Memory B cell (primary cell): Measurements from ENCODE around the gene ZACN.

ENCODE experiments used
- ATAC-seq: fragments of 150-1000 bp; cut with Tn5 transposase; 2 replicates; pipeline ENCODE4 v1.10.0; 2021; ENCODE audit warnings: low read depth, mild to moderate bottlenecking, moderate library complexity
- DNase-seq, 2 donors: peaks; one replicate each; pipeline ENCODE4 v3.0.0; 2022; ENCODE audit warnings: low spot score in 2 of 2
- H3K27ac Mint-ChIP-seq: one replicate; pipeline ENCODE4 v1.8.0; 2022; ENCODE audit warnings: mild to moderate bottlenecking, moderate library complexity, mixed read lengths
- H3K27me3 Mint-ChIP-seq: one replicate; pipeline ENCODE4 v1.8.0; 2022; ENCODE audit warnings: mixed read lengths
- H3K36me3 Mint-ChIP-seq: one replicate; pipeline ENCODE4 v1.8.0; 2022; ENCODE audit warnings: mild to moderate bottlenecking, mixed read lengths
- H3K4me1 Mint-ChIP-seq: one replicate; pipeline ENCODE4 v1.8.0; 2022; ENCODE audit warnings: mixed read lengths
- H3K4me3 Mint-ChIP-seq: one replicate; pipeline ENCODE4 v1.8.0; 2022; ENCODE audit warnings: mild to moderate bottlenecking, moderate library complexity, mixed read lengths
- H3K9me3 Mint-ChIP-seq: one replicate; pipeline ENCODE4 v1.8.0; 2022; ENCODE audit warnings: mixed read lengths

Gene ZACN

DNA sequence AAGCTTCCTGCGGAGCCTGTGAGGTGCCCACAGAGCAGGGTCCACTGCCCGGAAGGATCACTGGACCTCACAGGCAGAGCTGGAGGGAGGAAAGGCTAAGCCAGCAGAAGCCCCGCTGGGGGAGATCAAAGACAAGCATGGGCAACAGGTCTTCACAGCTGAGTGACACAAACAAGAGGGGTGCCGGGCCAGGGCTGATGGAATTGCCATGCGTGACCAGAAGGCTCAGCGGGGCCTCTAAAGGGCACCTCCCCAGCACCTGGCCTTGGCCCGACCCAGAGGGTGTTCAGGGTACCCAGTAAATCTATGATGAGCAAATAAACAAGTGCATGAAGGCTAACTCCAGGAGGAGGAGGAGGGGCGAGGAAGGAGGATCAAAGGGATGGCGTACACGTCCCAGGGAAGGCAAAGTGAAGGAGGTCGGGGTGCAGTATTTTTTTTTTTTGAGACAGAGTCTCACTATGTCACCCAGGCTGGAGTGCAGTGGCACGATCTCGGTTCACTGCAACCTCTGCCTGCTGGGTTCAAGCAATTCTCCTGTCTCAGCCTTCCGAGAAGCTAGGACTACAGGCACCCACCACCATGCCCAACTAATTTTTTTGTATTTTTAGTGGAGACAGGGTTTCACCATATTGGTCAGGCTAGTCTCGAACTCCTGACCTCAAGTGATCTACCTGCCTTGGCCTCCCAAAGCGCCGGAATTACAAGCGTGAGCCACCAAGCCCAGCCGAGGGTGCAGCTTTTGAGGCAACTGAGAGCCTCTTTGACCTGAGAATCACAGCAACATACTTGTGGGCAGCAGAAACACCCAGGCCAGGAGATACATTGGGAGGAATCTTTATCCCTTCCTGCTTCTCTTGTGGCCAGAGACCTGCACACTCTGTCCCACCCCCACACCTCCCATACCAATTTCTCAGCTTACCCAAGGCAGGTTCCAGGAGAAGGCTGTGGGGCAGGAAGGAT is 40.7 kb downstream of the ZACN start:
- Mint-ChIP-seq H3K4me3 (no peak overlapping the region), H3K9me3 (no peaks in the 10 kb centered on the region), H3K27ac (no peak overlapping the region), H3K27me3 (peaks cover 2% of the 10 kb centered on the region), H3K36me3 (no peaks in the 10 kb centered on the region), H3K4me1 (peaks cover 14% of the 10 kb centered on the region)
- ATAC-seq (no peak), DNase-seq (no peak)

DNA sequence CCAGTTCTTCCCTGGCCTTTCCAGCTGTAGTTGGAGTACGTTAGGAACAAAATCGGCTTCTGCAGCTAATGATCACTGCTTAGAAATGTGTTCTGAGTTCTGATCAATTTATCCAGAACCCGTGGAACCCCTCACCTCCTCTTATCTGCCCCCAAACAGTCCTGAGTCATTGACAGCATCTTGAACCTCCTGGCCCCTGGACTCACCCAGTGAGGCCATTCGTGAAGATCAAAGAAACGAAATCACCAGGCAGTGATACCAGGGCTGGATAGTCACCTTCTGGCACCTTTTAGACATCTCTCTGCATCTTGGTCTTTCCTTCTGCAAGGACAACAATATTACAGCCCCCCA is 41.7 kb downstream of the ZACN start:
- ATAC-seq (no peak), DNase-seq (no peak)
- no peak overlapping the region for H3K27ac Mint-ChIP-seq
- H3K27me3 Mint-ChIP-seq, result peaks cover 2% of the 10 kb centered on the region
- peaks cover 14% of the 10 kb centered on the region for H3K4me1 Mint-ChIP-seq
- no peaks in the 10 kb centered on the region for H3K36me3 Mint-ChIP-seq
- no peak overlapping the region for H3K4me3 Mint-ChIP-seq
- no peaks in the 10 kb centered on the region for H3K9me3 Mint-ChIP-seq

DNA sequence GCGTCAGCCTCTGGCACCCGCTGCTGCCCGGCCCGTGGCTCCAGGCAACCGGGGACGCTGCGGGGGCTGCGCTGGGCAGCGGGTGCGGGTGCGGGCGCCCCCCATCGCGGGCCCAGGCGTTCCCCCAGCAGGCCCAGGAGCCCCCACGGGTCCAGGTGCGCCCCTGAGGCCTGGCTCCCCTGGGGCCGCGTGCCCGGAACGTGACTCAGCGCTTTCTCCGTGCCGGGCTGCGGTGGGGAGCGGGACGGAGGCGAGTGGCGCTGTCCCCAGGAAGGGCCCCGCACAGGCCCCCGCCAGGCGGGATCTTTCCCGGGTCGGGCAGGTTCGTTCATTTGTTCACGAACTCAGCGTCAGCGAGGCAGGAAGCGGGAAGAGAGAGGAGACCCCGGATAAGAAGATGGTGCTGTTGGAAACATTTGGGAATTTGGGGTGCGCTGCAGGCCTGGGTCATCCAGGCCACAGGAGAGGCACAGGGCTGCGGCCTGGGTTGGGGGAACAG is 43.0 kb downstream of the ZACN start:
- Mint-ChIP-seq H3K4me1 (peaks cover 14% of the 10 kb centered on the region), H3K27me3 (peaks cover 2% of the 10 kb centered on the region), H3K9me3 (no peaks in the 10 kb centered on the region), H3K27ac (peak overlapping the region; percentile 74), H3K36me3 (no peaks in the 10 kb centered on the region), H3K4me3 (no peak overlapping the region)
- peak; percentile 15 for ATAC-seq
- peak in 1 of 2 donors; percentile 43 for DNase-seq

DNA sequence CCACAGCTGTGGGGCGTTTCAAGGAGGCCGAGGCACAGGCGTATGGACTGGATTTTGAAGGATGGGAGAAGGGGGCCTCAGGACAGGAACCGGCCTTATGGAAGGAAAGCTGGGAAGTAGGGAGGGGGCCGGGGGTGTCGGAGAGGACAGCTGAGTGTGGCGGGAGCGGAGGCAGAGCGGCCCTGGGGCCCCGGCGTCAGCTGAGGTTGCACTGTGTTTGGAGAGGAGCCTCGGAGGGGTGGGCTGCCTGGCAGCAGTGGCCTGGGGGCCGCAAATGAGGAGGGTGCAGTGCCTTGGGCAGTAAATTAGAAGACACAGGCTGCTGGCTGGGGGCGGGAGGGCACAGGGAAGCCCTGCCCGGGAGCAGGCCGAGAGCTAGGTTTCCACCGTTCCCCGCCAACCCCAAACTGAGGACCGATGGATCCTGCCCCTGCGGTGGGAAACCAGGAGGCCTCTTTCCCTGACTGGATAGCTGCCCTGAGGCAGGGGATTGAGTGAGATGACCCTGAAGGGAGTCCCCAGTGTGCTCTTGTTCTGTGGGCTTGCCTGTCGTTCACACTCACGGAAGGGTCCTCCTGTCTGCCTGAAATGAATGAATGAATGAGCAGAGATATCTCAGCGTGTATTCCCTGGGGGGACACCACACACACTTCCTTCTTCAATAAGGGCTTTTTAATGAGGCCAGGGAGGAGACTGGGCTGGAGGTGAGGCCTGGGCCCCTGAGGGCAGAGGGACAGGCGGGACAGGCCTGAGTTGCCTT is 43.6 kb downstream of the ZACN start:
- Mint-ChIP-seq H3K4me1 (peaks cover 14% of the 10 kb centered on the region), H3K9me3 (no peaks in the 10 kb centered on the region), H3K4me3 (no peak overlapping the region)

DNA sequence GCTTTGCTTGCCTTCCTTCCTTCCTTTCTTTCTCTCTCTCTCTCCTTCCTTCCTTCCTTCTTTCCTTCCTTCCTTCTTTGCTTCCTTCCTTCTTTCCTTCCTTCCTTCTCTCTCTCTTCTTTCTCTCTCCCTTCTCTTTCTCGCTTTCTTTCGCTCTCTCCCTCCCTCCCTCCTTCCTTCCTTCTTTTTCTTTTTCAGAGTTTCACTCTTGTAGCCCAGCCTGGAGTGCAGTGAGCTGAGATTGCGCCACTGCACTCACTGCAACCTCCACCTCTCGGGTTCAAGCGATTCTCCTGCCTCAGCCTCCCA is 44.2 kb downstream of the ZACN start:
- Mint-ChIP-seq H3K4me3 (no peak overlapping the region), H3K27me3 (peaks cover 2% of the 10 kb centered on the region)

More for the DNA sequence above, 43.6 kb downstream of the ZACN start:
- H3K36me3 Mint-ChIP-seq, result no peaks in the 10 kb centered on the region
- DNase-seq, result no peak
- no peak for ATAC-seq
- H3K27ac Mint-ChIP-seq, result no peak overlapping the region
- H3K27me3 Mint-ChIP-seq, result peaks cover 2% of the 10 kb centered on the region

DNA sequence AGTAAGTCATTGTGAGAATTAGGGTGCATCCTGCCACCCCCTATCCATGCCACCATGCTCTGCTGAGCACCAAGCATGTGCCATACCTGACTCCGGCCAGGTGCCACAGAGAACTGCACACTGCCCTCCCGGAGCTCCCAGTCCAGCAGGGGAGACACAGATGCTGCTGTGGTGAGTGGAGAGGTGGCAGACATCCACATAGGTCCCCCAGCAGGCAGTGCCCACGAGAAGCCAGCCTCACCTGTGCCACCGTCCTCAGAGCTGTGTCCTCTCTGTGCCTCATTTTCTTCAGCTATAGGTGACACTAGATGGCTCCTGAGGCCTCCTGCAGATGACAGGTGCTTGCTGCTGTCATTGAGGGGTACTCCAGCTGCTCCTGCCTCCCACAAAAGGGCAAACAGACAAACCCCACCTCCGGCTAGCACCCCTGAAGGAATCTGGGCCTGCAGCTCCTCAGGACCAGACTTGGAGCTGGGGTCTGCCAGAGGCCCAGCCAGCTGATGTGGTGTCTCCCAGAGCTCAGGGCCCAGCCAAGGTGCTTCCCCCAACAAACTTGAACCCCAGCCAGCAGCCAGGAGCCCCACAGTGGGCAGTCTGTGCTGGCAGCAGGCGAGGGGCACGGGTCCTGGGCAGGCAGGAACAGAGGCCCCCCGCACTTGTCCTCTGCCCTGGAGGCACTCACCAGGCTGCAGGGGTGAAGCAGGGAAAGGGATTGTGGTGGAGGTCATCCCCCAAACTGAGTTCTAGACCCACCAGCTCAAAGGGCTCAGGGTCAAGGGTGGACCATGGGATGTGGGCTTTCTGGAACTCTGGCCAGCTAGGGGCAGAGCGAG is 45.0 kb downstream of the ZACN start:
- H3K36me3 Mint-ChIP-seq, result no peaks in the 10 kb centered on the region
- H3K4me1 Mint-ChIP-seq, result peaks cover 14% of the 10 kb centered on the region
- DNase-seq (no peak), ATAC-seq (no peak)
- no peak overlapping the region for H3K4me3 Mint-ChIP-seq
- no peaks in the 10 kb centered on the region for H3K9me3 Mint-ChIP-seq
- H3K27me3 Mint-ChIP-seq, result peaks cover 2% of the 10 kb centered on the region
- H3K27ac Mint-ChIP-seq, result no peak overlapping the region

More for the DNA sequence above, 44.2 kb downstream of the ZACN start:
- Mint-ChIP-seq H3K9me3 (no peaks in the 10 kb centered on the region), H3K4me1 (peaks cover 14% of the 10 kb centered on the region), H3K27ac (no peak overlapping the region), H3K36me3 (no peaks in the 10 kb centered on the region)
- DNase-seq (no peak), ATAC-seq (no peak)

DNA sequence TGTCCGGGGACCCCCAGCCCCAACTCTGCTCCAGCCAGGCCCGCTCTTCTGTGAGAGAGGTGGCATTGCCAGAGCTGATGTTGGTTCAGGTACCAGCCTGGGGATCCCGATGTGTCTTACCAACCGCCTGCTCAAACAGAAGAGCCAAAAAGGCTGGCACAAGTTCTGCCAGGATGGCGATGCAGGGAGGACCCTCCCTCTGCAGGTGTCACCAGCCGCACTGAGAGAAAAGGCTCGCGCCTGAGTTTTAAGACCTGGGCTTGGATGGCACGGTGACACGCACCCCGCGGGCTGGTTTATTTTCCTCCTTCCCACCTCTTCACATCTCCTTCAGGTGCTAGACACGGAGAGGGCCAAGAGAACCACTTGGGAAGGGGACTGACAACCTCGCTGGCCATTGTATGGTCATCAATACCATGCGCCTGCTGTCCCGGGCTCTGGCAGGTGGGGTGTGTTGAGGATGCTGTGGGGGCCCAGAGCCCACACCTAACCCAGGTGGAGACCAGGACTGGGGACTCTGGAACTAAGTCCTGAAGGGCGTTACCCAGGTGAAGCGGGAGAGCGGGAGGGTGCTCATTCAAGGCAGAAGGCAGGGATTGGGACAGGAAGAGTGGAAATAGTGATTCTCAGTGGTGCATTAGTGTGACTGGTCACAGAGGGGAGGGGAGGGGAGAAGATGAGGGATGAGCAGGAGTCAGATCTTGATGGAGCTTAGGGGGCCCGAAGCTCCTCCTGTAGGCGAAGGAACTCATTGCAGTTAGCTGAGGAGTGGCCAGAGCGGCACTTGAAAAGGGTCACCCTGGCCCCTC is 45.8 kb downstream of the ZACN start:
- no peak overlapping the region for H3K27ac Mint-ChIP-seq
- DNase-seq, result no peak
- H3K4me3 Mint-ChIP-seq, result no peak overlapping the region
- no peaks in the 10 kb centered on the region for H3K9me3 Mint-ChIP-seq
- no peaks in the 10 kb centered on the region for H3K27me3 Mint-ChIP-seq
- peaks cover 14% of the 10 kb centered on the region for H3K4me1 Mint-ChIP-seq
- H3K36me3 Mint-ChIP-seq, result no peaks in the 10 kb centered on the region
- ATAC-seq, result no peak

DNA sequence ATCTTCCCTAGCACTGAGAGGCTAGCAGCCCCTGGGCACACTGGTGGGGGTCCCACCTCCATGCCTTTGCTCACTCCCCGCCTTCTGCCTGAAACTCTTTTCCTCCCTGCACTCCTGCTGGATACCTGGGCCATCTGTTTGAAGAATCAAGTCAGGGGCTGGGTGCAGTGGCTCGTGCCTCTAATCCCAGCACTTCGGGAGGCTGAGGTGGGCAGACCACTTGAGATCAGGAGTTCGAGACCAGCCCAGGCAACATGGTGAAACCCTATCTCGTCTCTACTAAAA is 46.4 kb downstream of the ZACN start:
- Mint-ChIP-seq H3K27me3 (no peaks in the 10 kb centered on the region), H3K4me1 (peaks cover 14% of the 10 kb centered on the region), H3K9me3 (no peaks in the 10 kb centered on the region), H3K36me3 (no peaks in the 10 kb centered on the region), H3K27ac (no peak overlapping the region), H3K4me3 (no peak overlapping the region)
- DNase-seq (no peak), ATAC-seq (no peak)

DNA sequence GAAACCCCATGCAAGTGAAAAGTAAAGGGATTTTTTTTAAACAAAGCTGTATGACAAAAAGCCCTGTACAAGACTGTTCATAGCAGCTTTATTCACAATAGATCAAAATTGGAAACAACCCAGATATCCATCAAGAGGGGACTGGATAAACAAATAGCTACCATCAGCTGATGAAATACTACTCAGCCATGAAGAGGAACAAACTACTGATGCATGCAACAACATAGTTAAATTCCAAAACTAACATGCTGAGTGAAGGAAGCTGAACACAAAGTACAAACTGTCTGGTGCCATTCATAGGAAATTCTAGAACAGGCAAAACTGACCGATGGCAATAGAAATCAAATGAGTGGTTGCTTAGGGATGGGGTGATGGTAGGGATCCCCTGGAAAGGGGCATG is 46.9 kb downstream of the ZACN start:
- DNase-seq, result no peak
- Mint-ChIP-seq H3K36me3 (no peaks in the 10 kb centered on the region), H3K4me3 (no peak overlapping the region), H3K9me3 (no peaks in the 10 kb centered on the region), H3K27ac (no peak overlapping the region), H3K27me3 (peaks cover 5% of the 10 kb centered on the region), H3K4me1 (peaks cover 17% of the 10 kb centered on the region)
- no peak for ATAC-seq

DNA sequence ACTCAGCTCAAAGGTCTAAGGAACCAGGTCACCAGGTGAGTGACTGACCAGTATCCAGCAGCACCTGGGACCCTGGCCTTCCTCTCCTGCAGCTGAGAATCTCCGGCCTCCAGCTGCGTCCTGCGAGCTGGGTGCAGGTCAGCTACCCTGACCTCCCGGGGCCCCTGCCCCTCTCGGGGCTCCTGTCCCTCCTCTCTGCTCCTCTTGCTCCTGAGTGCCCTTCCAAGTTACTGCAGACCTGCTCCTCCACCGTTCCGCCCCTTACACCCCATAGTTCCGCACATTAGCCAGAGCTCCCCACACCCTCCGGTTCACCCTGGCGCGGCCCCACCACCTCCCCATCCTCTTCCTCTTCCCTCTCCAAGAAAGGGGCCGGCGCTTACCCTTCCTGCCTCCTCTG is 51.5 kb downstream of the ZACN start:
- ATAC-seq (no peak), DNase-seq (no peak)
- Mint-ChIP-seq H3K27me3 (peaks cover 14% of the 10 kb centered on the region), H3K27ac (no peak overlapping the region), H3K9me3 (no peaks in the 10 kb centered on the region), H3K36me3 (no peaks in the 10 kb centered on the region), H3K4me3 (no peak overlapping the region), H3K4me1 (peaks cover 6% of the 10 kb centered on the region)

DNA sequence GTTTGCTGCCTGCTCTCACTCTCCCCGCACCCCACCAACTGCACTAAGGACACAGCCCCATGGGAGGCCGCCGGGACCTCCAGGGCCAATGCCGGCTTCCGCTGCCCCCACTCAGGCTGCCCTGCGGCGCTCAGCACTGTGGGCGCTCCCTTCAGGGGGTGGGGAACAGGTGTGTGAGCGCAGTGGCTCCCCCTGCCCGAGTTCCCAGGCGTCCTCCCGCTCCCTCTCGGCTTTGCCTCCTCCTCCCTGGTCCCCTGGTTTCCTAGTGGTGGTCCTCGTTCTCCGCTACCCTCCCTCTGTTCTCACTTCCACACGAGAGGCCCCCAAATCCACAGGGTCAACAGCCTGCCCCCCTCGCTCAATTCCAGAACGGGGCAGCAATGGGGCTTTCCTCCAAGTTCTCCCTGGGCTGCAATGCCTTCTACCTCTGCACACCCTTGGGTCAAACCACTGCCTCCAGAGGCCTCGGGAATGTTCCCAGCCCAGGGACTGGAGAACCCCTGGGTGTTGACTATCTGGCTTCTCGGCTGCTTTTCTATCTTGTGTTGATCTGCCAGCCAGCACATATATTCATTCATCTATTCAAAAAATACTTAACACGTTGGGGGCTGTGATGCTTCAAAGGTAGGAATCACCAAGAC is 52.2 kb downstream of the ZACN start:
- H3K36me3 Mint-ChIP-seq, result no peaks in the 10 kb centered on the region
- H3K27me3 Mint-ChIP-seq, result peaks cover 14% of the 10 kb centered on the region
- no peaks in the 10 kb centered on the region for H3K9me3 Mint-ChIP-seq
- H3K4me3 Mint-ChIP-seq, result no peak overlapping the region
- ATAC-seq (no peak), DNase-seq (no peak)
- H3K27ac Mint-ChIP-seq, result no peak overlapping the region
- peaks cover 6% of the 10 kb centered on the region for H3K4me1 Mint-ChIP-seq

DNA sequence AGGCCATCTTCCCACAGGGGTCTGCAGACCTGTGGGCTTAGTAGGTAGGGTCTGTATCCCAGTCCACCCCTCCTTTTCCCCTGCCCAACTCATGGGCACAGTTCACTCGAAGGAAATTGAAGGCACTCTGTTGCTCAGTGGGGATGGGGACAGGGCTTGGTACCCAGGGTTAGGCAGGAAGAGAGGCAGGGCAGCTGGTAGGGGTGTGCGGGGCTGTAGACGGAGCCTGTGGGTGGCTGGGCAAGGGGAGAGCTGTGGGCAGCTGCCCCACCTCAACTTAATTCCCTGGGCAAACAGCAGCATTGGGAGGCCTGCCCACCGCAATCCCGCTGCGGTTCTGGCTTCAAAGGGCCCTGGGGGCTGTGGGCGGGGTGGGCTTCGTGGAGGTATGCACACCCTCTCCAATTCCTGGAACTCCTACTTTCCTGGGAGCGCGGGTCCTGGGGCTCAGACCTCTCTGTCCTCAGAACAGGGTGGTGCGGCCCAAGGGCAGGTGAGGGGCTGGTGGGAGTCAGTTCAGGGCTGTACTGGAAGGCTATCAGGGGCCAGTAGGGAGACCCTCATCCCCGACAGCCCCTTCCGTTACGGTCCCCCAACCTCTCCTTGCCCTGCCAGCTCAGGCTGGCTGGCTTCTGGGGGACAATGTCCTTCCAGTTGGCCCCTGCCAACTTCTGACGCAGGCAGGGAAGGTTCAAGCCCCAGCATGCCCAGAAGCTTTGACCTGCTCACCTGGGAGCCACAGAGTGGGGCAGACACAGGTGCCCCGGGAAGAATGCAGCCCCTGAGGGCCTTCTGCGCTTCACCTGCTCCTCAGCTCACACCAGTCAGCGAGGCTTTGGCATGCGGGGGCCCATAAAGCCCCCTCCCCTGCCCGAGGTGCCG is 53.0 kb downstream of the ZACN start:
- Mint-ChIP-seq H3K4me3 (no peak overlapping the region), H3K9me3 (no peaks in the 10 kb centered on the region), H3K36me3 (no peaks in the 10 kb centered on the region), H3K4me1 (peaks cover 6% of the 10 kb centered on the region), H3K27me3 (peaks cover 14% of the 10 kb centered on the region), H3K27ac (no peak overlapping the region)
- DNase-seq (no peak), ATAC-seq (no peak)
